GM21528 (cell line): Measurements from ENCODE around the gene GFER.

Source experiments
- ATAC-seq: cut with Tn5 transposase; IDR thresholded peaks from one replicate; pipeline ENCODE4 v1.9.1; 2021; ENCODE audit warnings: mild to moderate bottlenecking, moderate library complexity; ENCODE audit not compliant: unreplicated experiment, low FRiP score

GFER gene

GRCh38 chr16:2036200-2036966 is 52.4 kb downstream of the GFER start:
- ATAC-seq, result no peak

DNA sequence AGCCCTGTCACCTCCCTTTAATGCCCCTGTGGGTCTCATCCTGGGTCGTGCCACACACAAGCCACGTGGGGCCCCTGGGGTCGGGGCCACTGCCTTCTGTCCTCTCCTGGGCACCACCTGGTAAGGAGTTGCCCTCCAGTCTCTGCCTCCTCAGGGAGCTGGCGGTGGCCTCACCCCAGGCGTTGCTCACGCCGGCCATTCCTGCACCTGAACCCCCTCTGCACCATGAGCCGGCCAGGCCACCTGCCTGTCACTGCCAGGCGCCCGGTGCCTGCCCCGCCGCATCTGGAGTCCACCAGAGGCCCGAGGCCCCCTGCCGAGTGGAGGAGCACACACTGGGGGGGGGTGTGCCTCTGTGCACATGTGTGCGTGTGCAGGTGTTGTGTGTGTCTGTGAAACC is 53.1 kb downstream of the GFER start:
- no peak for ATAC-seq
